Hepatic stellate cell (primary cell): ENCODE measurements around the gene PEX11B.

Source experiments
- DNase-seq: peaks from one replicate; pipeline ENCODE4 v3.0.0; 2011; ENCODE audit warnings: low spot score

The PEX11B gene

GRCh38 chr1:145871994-145872924 lies 46.3 kb downstream of the PEX11B start:
- peak; percentile 38 for DNase-seq

- no peak for DNase-seq
These were observed 50.3 kb downstream of the PEX11B start for GRCh38 chr1:145868232-145868631.

DNA sequence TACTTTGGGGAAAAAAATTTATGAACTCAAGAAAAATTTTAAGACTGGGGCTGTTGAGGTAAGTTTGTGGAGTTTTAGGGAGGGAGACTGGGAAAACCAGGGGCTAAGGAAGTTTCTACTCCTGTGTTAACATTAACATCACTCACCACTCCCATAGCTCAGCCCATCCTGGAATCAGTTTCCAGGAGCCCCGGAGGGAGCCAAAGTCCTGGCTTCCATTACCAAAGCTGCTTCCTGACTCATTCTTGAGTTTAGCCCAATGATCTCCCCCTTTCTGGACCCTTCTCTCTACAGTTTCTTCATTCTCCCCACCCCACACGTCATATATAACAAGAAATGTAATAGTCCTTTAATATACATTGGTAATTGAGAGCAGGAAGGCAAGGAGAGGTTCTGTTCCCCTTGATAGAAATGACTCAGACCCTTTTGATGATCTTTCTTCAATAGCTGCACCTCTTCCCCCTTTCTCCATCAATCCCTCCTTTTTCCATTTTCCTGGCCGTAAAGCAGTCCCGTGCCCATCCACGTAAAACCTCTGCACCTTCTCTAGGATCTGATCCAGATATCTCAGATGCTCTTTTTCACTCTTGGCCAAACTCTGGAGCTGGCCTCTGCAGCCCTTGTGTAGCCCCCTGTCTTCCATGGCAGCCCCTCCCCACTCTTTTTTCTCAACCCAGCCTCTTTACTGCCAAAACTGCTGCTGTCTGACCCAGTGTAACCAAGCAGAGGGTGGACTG lies 55.1 kb downstream of the PEX11B start:
- DNase-seq = no peak
